H1 (cell line): ENCODE results near the gene KLF13. TPM values are rescaled to one million over a fixed set of nuclear protein-coding genes. Genes with fewer than 3 reads are reported as not detected.

ENCODE experiments used
- E2F6 ChIP-seq: IDR thresholded peaks from 2 replicates; pipeline ENCODE4 v1.6.1; 2012; ENCODE audit warnings: inconsistent platforms
- ZNF274 ChIP-seq: IDR thresholded peaks from 2 replicates; pipeline ENCODE4 v1.7.0; 2012; ENCODE audit warnings: low read length, borderline replicate concordance; ENCODE audit errors: extremely low read depth
- polyA plus RNA-seq, 7 experiments: library from polyadenylated mRNA; depleted of rRNA in 3 of 7; stranded (reverse) in 5 of 7; unstranded in 2 of 7; fragments of >200 nt in 5 of 7; fragments of 200-250 nt in 2 of 7; gene quantifications; 1 replicate in 5 of 7; 2 replicates in 1 of 7; 4 replicates in 1 of 7; pipeline versions ENCODE4 v1.2.1 to v1.2.3, GENCODE V29; 2011 to 2013; ENCODE audit warnings: missing spikeins in 2 of 7, mixed read lengths in 2 of 7
- total RNA-seq: library from RNA; stranded (reverse); fragmentation: NEBNext Ultra II Directional; extraction: Animal tissue kit (Norgen Biotek cat#: 25700); gene quantifications from 2 replicates; pipeline ENCODE4 v1.2.1, GENCODE V29; 2021

The KLF13 gene
- total and polyA plus RNA-seq, 2 of the 8 experiments (the other 6 are each of a cell fraction or from before 2014, with no cell fraction given), result 18.3 to 33.4 TPM

GRCh38 chr15:31336593-31337295 is 10.1 kb downstream of the KLF13 start (continued):
- no peak for TF ChIP-seq E2F6
- no peak for TF ChIP-seq ZNF274
